HEK293 (cell line): ENCODE data around the gene FHIT.

Experiments
- CTCF ChIA-PET: fragments of 350-600 bp; formaldehyde crosslinking; extraction: SDS; loops from one replicate; lab custom pipeline; 2021; ENCODE audit warnings: antibody characterized with exemption; lab: Yijun Ruan, JAX
- POLR2A ChIA-PET: fragments of 300-600 bp; formaldehyde crosslinking; extraction: SDS; loops from one replicate; lab custom pipeline; 2020; ENCODE audit warnings: antibody characterized with exemption, inconsistent platforms; lab: Yijun Ruan, JAX
- H3K27ac ChIP-seq: fragments of 200-500 bp; sonication (Bioruptor generic); 2 replicates; pipeline ENCODE4 v1.5.1; 2014; ENCODE audit warnings: low read depth, low read length, control low read depth, inconsistent platforms; ENCODE audit errors: extremely low read depth
- H3K36me3 ChIP-seq, 2 experiments: fragments of 200-500 bp in 1 of 2; sonication (Bioruptor generic) in 1 of 2; 1 replicate in 1 of 2; 2 replicates in 1 of 2; pipeline ENCODE4 v1.5.1; 2014 to 2017; ENCODE audit warnings: inconsistent platforms in 2 of 2, low read length in 2 of 2; ENCODE audit not compliant: control insufficient read depth in 2 of 2, insufficient read depth in 1 of 2
- H3K4me1 ChIP-seq: fragments of 200-500 bp; sonication (Bioruptor generic); 2 replicates; pipeline ENCODE4 v1.5.1; 2014; ENCODE audit warnings: mild to moderate bottlenecking, low read length, inconsistent platforms; ENCODE audit not compliant: control insufficient read depth, insufficient read depth
- H3K4me3 ChIP-seq: 2 replicates; pipeline ENCODE4 v1.5.1; 2011; ENCODE audit warnings: low read depth, mild to moderate bottlenecking, control low read depth, low read length, moderate library complexity
- H3K9me3 ChIP-seq: fragments of 200-500 bp; sonication (Bioruptor generic); 2 replicates; pipeline ENCODE4 v1.5.1; 2014; ENCODE audit warnings: low read depth, low read length, inconsistent platforms; ENCODE audit not compliant: control insufficient read depth, insufficient read depth
- EGR2 ChIP-seq: fragments of 450-650 bp; formaldehyde crosslinking; IDR thresholded peaks from 2 replicates; pipeline ENCODE4 v1.5.1; 2016; ENCODE audit warnings: low read depth, missing biosample characterization, missing genetic modification characterization
- FEZF1 ChIP-seq: fragments of 450-650 bp; formaldehyde crosslinking; IDR thresholded peaks from 2 replicates; pipeline ENCODE4 v1.5.1; 2016; ENCODE audit warnings: missing biosample characterization, missing genetic modification characterization
- GFI1B ChIP-seq: fragments of 450-650 bp; formaldehyde crosslinking; IDR thresholded peaks from 2 replicates; pipeline ENCODE4 v1.5.1; 2016; ENCODE audit warnings: missing biosample characterization, missing genetic modification characterization
- HOXD13 ChIP-seq: sonication (generic); formaldehyde crosslinking; IDR thresholded peaks from 2 replicates; pipeline ENCODE4 v1.8.0; 2022; ENCODE audit warnings: missing genetic modification reagents, borderline replicate concordance
- IKZF3 ChIP-seq: fragments of 450-650 bp; IDR thresholded peaks from 2 replicates; pipeline ENCODE4 v1.5.0; 2018; ENCODE audit warnings: missing biosample characterization, mild to moderate bottlenecking, missing genetic modification characterization, moderate library complexity
- KLF10 ChIP-seq: fragments of 450-650 bp; IDR thresholded peaks from 2 replicates; pipeline ENCODE4 v1.5.1; 2018; ENCODE audit warnings: missing biosample characterization, mild to moderate bottlenecking, missing genetic modification characterization
- MEIS1 ChIP-seq: sonication (generic); formaldehyde crosslinking; IDR thresholded peaks from 2 replicates; pipeline ENCODE4 v1.8.1; 2022; ENCODE audit warnings: missing genetic modification reagents, mild to moderate bottlenecking, borderline replicate concordance
- SCRT2 ChIP-seq: fragments of 450-650 bp; formaldehyde crosslinking; IDR thresholded peaks from 2 replicates; pipeline ENCODE4 v1.5.1; 2016; ENCODE audit warnings: missing biosample characterization, missing genetic modification characterization
- ZBTB20 ChIP-seq: fragments of 450-650 bp; formaldehyde crosslinking; IDR thresholded peaks from 2 replicates; pipeline ENCODE4 v1.5.1; 2016; ENCODE audit warnings: missing biosample characterization, missing genetic modification characterization
- ZIC2 ChIP-seq: fragments of 450-650 bp; formaldehyde crosslinking; IDR thresholded peaks from 2 replicates; pipeline ENCODE4 v1.5.1; 2016; ENCODE audit warnings: missing biosample characterization, missing genetic modification characterization
- ZNF146 ChIP-seq: fragments of 450-650 bp; formaldehyde crosslinking; IDR thresholded peaks from 2 replicates; pipeline ENCODE4 v1.5.1; 2016; ENCODE audit warnings: missing biosample characterization, missing genetic modification characterization
- ZNF2 ChIP-seq: fragments of 450-650 bp; formaldehyde crosslinking; IDR thresholded peaks from 2 replicates; pipeline ENCODE4 v1.5.1; 2016; ENCODE audit warnings: missing biosample characterization, missing genetic modification characterization
- ZNF221 ChIP-seq: fragments of 450-650 bp; formaldehyde crosslinking; IDR thresholded peaks from 2 replicates; pipeline ENCODE4 v1.5.1; 2017; ENCODE audit warnings: missing biosample characterization, missing genetic modification characterization, borderline replicate concordance
- ZNF223 ChIP-seq: fragments of 450-650 bp; formaldehyde crosslinking; IDR thresholded peaks from 2 replicates; pipeline ENCODE4 v1.5.1; 2016; ENCODE audit warnings: missing biosample characterization, missing genetic modification characterization
- ZNF239 ChIP-seq: fragments of 450-650 bp; formaldehyde crosslinking; IDR thresholded peaks from 2 replicates; pipeline ENCODE4 v1.5.1; 2016; ENCODE audit warnings: missing biosample characterization, missing genetic modification characterization
- ZNF24 ChIP-seq: fragments of 450-650 bp; formaldehyde crosslinking; IDR thresholded peaks from 2 replicates; pipeline ENCODE4 v1.5.1; 2016; ENCODE audit warnings: missing biosample characterization, missing genetic modification characterization
- ZNF394 ChIP-seq: fragments of 450-650 bp; formaldehyde crosslinking; IDR thresholded peaks from 2 replicates; pipeline ENCODE4 v1.5.1; 2016; ENCODE audit warnings: missing biosample characterization, missing genetic modification characterization, mild to moderate bottlenecking, moderate library complexity, borderline replicate concordance
- ZNF426 ChIP-seq: fragments of 450-650 bp; formaldehyde crosslinking; IDR thresholded peaks from 2 replicates; pipeline ENCODE4 v1.5.1; 2017; ENCODE audit warnings: missing biosample characterization, missing genetic modification characterization, mild to moderate bottlenecking, inconsistent platforms, moderate library complexity
- ZNF433 ChIP-seq: fragments of 450-650 bp; formaldehyde crosslinking; IDR thresholded peaks from 2 replicates; pipeline ENCODE4 v1.5.1; 2016; ENCODE audit warnings: missing biosample characterization, missing genetic modification characterization, low read depth
- ZNF501 ChIP-seq: fragments of 450-650 bp; formaldehyde crosslinking; IDR thresholded peaks from 2 replicates; pipeline ENCODE4 v1.5.1; 2016; ENCODE audit warnings: missing biosample characterization, missing genetic modification characterization
- ZNF521 ChIP-seq: fragments of 450-650 bp; formaldehyde crosslinking; IDR thresholded peaks from 2 replicates; pipeline ENCODE4 v1.5.1; 2017; ENCODE audit warnings: missing biosample characterization, mild to moderate bottlenecking, missing genetic modification characterization
- ZNF544 ChIP-seq: fragments of 450-650 bp; formaldehyde crosslinking; IDR thresholded peaks from 2 replicates; pipeline ENCODE4 v1.5.0; 2017; ENCODE audit warnings: missing biosample characterization, missing genetic modification characterization
- ZNF548 ChIP-seq: fragments of 450-650 bp; formaldehyde crosslinking; IDR thresholded peaks from 2 replicates; pipeline ENCODE4 v1.5.1; 2016; ENCODE audit warnings: missing biosample characterization, missing genetic modification characterization
- ZNF555 ChIP-seq: fragments of 450-650 bp; formaldehyde crosslinking; conservative IDR thresholded peaks from 2 replicates; pipeline ENCODE4 v1.5.1; 2017; ENCODE audit warnings: missing biosample characterization, mild to moderate bottlenecking, missing genetic modification characterization, inconsistent platforms
- ZNF624 ChIP-seq: fragments of 450-650 bp; formaldehyde crosslinking; IDR thresholded peaks from 2 replicates; pipeline ENCODE4 v1.5.1; 2017; ENCODE audit warnings: missing biosample characterization, missing genetic modification characterization
- ZNF664 ChIP-seq: fragments of 450-650 bp; formaldehyde crosslinking; IDR thresholded peaks from 2 replicates; pipeline ENCODE4 v1.5.1; 2016; ENCODE audit warnings: missing biosample characterization, missing genetic modification characterization
- ZNF791 ChIP-seq: fragments of 450-650 bp; formaldehyde crosslinking; IDR thresholded peaks from 2 replicates; pipeline ENCODE4 v1.5.1; 2016; ENCODE audit warnings: missing biosample characterization, missing genetic modification characterization
- ZXDB ChIP-seq: fragments of 450-650 bp; formaldehyde crosslinking; IDR thresholded peaks from 2 replicates; pipeline ENCODE4 v1.5.1; 2016; ENCODE audit warnings: missing biosample characterization, missing genetic modification characterization
- TF ChIP-seq, protein P1 (sequence below): IDR thresholded peaks from 2 replicates; pipeline ENCODE4 v1.6.1; 2011; ENCODE audit warnings: mild to moderate bottlenecking, low read depth, low read length, borderline replicate concordance
- TF ChIP-seq, protein P2 (sequence below): fragments of 450-650 bp; formaldehyde crosslinking; IDR thresholded peaks from 2 replicates; pipeline ENCODE4 v1.5.1; 2016; ENCODE audit warnings: missing biosample characterization, missing genetic modification characterization
- TF ChIP-seq, protein P3 (sequence below): fragments of 450-650 bp; formaldehyde crosslinking; IDR thresholded peaks from 2 replicates; pipeline ENCODE4 v1.5.1; 2017; ENCODE audit warnings: missing biosample characterization, missing genetic modification characterization
- TF ChIP-seq, protein P4 (sequence below): fragments of 450-650 bp; formaldehyde crosslinking; IDR thresholded peaks from 2 replicates; pipeline ENCODE4 v1.5.1; 2016; ENCODE audit warnings: missing biosample characterization, missing genetic modification characterization

Gene FHIT

DNA sequence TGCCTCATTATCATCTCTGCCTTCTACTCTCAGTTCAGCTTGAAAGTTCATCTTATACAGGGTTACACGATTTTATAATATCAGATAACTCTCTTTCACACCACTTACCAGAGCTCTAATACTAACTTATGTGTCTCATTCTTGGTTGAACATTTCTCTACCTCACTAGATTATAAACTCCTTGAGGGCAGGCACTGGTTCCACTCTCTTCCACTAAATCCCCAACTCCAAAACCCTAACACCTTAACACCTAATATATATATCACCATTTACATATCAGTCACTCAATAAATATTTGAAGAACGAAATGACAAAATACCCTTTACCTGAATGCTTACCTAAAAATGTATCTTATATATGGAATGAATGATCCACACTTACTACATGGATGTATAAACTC is 977.2 kb downstream of the FHIT start (continued):
- TF ChIP-seq, protein P1, sequence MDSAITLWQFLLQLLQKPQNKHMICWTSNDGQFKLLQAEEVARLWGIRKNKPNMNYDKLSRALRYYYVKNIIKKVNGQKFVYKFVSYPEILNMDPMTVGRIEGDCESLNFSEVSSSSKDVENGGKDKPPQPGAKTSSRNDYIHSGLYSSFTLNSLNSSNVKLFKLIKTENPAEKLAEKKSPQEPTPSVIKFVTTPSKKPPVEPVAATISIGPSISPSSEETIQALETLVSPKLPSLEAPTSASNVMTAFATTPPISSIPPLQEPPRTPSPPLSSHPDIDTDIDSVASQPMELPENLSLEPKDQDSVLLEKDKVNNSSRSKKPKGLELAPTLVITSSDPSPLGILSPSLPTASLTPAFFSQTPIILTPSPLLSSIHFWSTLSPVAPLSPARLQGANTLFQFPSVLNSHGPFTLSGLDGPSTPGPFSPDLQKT, result no peak
- TF ChIP-seq GFI1B (tag by site-specific recombination), result no peak
- TF ChIP-seq ZNF664, result no peak
- TF ChIP-seq ZNF239 (tag by site-specific recombination), result no peak
- no peak for TF ChIP-seq ZBTB20 (tag by site-specific recombination)
- TF ChIP-seq ZNF501, result no peak
- TF ChIP-seq, protein P2, sequence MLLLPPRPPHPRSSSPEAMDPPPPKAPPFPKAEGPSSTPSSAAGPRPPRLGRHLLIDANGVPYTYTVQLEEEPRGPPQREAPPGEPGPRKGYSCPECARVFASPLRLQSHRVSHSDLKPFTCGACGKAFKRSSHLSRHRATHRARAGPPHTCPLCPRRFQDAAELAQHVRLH (tag by site-specific recombination), result no peak
- TF ChIP-seq ZNF555 (tag by site-specific recombination), result no peak

DNA sequence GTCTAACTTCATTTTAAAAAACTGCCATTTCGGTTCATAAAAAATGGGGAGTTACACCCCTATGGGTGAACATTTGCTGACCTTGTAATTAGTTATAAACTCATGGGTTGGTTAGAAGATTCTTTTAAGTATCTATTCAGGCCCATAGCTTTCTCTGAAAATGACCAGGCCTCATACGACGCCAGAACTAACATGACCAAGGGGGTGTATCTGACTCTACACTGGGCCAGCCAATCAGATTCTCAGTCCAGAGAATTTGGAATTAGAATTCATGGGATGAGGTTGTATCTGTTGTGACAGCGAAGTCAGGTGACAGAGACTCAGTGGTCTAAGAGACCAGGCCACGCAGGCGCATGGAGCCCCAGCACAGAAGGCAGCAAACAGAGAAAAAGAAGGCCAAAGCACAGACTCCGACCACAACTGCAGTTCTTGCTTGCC is 981.4 kb downstream of the FHIT start:
- no peak overlapping the region for H3K4me3 ChIP-seq
- H3K4me1 ChIP-seq, result no peaks in the 10 kb centered on the region
- H3K36me3 ChIP-seq, result no peaks in the 10 kb centered on the region
- H3K9me3 ChIP-seq, result no peaks in the 10 kb centered on the region
- ChIA-PET CTCF (no interaction called here), POLR2A (no interaction called here)
- H3K27ac ChIP-seq, result no peak overlapping the region
- TF ChIP-seq ZNF221, result no peak
- no peak for TF ChIP-seq SCRT2 (tag by site-specific recombination)
- no peak for TF ChIP-seq IKZF3
- TF ChIP-seq, protein P3, sequence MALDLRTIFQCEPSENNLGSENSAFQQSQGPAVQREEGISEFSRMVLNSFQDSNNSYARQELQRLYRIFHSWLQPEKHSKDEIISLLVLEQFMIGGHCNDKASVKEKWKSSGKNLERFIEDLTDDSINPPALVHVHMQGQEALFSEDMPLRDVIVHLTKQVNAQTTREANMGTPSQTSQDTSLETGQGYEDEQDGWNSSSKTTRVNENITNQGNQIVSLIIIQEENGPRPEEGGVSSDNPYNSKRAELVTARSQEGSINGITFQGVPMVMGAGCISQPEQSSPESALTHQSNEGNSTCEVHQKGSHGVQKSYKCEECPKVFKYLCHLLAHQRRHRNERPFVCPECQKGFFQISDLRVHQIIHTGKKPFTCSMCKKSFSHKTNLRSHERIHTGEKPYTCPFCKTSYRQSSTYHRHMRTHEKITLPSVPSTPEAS (tag by site-specific recombination), result no peak
- TF ChIP-seq ZNF394 (tag by site-specific recombination), result no peak
- TF ChIP-seq ZNF548 (tag by site-specific recombination), result no peak
- no peak for TF ChIP-seq ZNF791
- TF ChIP-seq FEZF1 (tag by site-specific recombination), result no peak
- TF ChIP-seq ZNF146 (tag by site-specific recombination), result no peak
- no peak for TF ChIP-seq ZXDB (tag by site-specific recombination)
- TF ChIP-seq, protein P4, sequence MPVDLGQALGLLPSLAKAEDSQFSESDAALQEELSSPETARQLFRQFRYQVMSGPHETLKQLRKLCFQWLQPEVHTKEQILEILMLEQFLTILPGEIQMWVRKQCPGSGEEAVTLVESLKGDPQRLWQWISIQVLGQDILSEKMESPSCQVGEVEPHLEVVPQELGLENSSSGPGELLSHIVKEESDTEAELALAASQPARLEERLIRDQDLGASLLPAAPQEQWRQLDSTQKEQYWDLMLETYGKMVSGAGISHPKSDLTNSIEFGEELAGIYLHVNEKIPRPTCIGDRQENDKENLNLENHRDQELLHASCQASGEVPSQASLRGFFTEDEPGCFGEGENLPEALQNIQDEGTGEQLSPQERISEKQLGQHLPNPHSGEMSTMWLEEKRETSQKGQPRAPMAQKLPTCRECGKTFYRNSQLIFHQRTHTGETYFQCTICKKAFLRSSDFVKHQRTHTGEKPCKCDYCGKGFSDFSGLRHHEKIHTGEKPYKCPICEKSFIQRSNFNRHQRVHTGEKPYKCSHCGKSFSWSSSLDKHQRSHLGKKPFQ, result no peak
- no peak for TF ChIP-seq ZNF24 (tag by site-specific recombination)
- no peak for TF ChIP-seq KLF10
- no peak for TF ChIP-seq MEIS1 (CRISPR knock-in tag)
- TF ChIP-seq ZNF223 (tag by site-specific recombination), result no peak

DNA sequence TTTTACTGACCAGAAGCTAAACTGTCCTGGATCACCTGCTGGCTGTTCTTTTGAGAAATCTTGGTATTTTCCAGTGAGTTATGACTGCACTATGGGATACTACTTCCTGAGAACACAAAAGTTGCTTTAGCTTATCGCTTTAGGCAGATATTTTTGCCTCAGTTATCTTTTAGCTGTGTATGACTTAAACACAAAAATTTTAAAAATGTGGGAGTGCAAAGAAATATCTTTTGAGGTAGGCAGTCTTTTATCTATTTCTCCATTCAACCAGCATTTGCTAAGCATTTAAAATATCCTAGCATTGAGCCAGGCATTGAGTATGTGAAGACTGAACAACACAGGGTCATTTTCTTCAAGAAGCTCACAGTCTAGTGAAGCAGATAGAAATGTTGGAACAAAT is 981.9 kb downstream of the FHIT start:
- Histone ChIP-seq H3K4me3 (no peak overlapping the region), H3K36me3 (no peaks in the 10 kb centered on the region), H3K4me1 (no peaks in the 10 kb centered on the region), H3K27ac (no peak overlapping the region), H3K9me3 (no peaks in the 10 kb centered on the region)
- POLR2A ChIA-PET, result no interaction called here
- CTCF ChIA-PET, result no interaction called here
- TF ChIP-seq HOXD13 (CRISPR knock-in tag), result no peak
- no peak for TF ChIP-seq ZNF544 (tag by site-specific recombination)
- no peak for TF ChIP-seq ZNF2
- no peak for TF ChIP-seq ZNF433 (tag by site-specific recombination)
- TF ChIP-seq ZNF426 (tag by site-specific recombination), result no peak
- TF ChIP-seq ZNF624 (tag by site-specific recombination), result no peak
- TF ChIP-seq EGR2 (tag by site-specific recombination), result no peak
- no peak for TF ChIP-seq ZNF521
- no peak for TF ChIP-seq ZNF555 (tag by site-specific recombination)
- no peak for TF ChIP-seq ZIC2 (tag by site-specific recombination)
